Measurements from ENCODE around the gene R3HCC1L. TPM values are rescaled to one million over a fixed set of nuclear protein-coding genes. Genes with fewer than 3 reads are reported as not detected.
A peak's percentile ranks its signal among the peaks of the same experiment; 100 is the strongest.
"Not testable (repeated sequence)": the region's sequence is repeated elsewhere in the genome, so short reads cannot be mapped to it uniquely, and the experiment has no call there.

The R3HCC1L gene
- total RNA-seq, 1 donor from 2014 or later = 18.4 TPM

DNA sequence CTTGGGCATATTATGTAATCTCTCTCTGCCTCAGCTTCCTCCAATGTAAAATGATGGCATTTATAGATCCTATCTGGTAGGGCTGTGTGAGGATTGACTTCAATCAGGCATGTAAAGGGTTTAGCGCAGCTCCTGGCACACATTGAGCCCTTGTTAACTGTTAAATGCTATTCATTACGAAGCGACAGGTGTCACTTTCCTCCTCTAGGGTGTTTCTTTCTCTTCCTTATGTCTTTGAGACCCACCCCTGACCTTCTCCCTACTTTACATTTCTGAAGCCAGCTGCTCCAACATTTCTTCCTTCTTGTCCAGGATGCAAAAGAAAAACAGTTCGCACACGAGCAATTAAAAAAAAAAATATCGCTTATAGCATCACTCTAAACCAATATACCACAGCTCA lies 5.7 kb upstream of the R3HCC1L start:
- Mint-ChIP-seq H3K4me3 (no peak overlapping the region), H3K4me1 (no peaks in the 10 kb centered on the region)
- TF ChIP-seq CTCF (conservative IDR thresholded peaks at IDR 0.05) = no peak

DNA sequence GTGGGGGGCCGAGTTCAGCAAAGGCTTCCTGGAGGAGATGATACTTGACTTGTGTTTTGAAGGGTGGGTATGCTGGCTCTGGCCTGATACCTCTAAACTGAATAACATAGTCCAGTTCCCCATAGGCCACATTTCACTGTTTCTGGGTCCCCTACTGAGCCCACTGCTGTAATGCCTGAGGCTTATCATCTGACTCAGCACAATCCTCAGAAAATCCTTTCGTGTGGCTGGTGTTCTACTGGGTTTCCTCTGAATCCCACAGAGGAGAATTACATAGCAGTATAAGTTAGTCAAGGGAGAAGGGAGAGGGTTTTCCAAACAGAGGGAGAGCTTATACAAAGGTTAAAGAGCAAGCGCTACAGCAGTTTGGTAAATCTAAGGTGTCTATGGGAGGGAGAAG lies 2.8 kb upstream of the R3HCC1L start:
- peaks cover 3% of the 10 kb centered on the region for H3K9me3 Mint-ChIP-seq
- H3K27me3 Mint-ChIP-seq (ENCODE audit: low read depth) = peaks cover 14% of the 10 kb centered on the region
- DNase-seq (ENCODE audit: low read depth, low spot score) = no peak
- peaks cover 6% of the 10 kb centered on the region for H3K36me3 Mint-ChIP-seq (ENCODE audit: low read depth)
- peaks cover 18% of the 10 kb centered on the region for H3K4me1 Mint-ChIP-seq
- TF ChIP-seq CTCF (conservative IDR thresholded peaks at IDR 0.05) = no peak
- H3K4me3 Mint-ChIP-seq = peak overlapping the region; percentile 31
- no peak overlapping the region for H3K27ac Mint-ChIP-seq (ENCODE audit: unreplicated experiment)

More for the DNA sequence above, 5.7 kb upstream of the R3HCC1L start:
- no peak for DNase-seq (ENCODE audit: low read depth, low spot score)
- Mint-ChIP-seq H3K27me3 (ENCODE audit: low read depth) (peaks cover 21% of the 10 kb centered on the region), H3K27ac (ENCODE audit: unreplicated experiment) (no peak overlapping the region), H3K36me3 (ENCODE audit: low read depth) (peaks cover 8% of the 10 kb centered on the region), H3K9me3 (peaks cover 6% of the 10 kb centered on the region)

- H3K27me3 Mint-ChIP-seq (ENCODE audit: low read depth); H3K27ac Mint-ChIP-seq (ENCODE audit: unreplicated experiment); H3K36me3 Mint-ChIP-seq (ENCODE audit: low read depth): not testable (repeated sequence)
These were observed 1.2 kb upstream of the R3HCC1L start for GRCh38 chr10:98133075-98133752.

GRCh38 chr10:98134117-98134430 lies 383 bp upstream of the R3HCC1L start:
- Mint-ChIP-seq H3K9me3 (peaks cover 3% of the 10 kb centered on the region), H3K4me3 (peak overlapping the region; percentile 95), H3K36me3 (ENCODE audit: low read depth) (peaks cover 5% of the 10 kb centered on the region), H3K27me3 (ENCODE audit: low read depth) (peaks cover 3% of the 10 kb centered on the region), H3K27ac (ENCODE audit: unreplicated experiment) (peak overlapping the region; percentile 92), H3K4me1 (peaks cover 18% of the 10 kb centered on the region)
- no peak for DNase-seq (ENCODE audit: low read depth, low spot score)
- no peak for TF ChIP-seq CTCF (conservative IDR thresholded peaks at IDR 0.05)

More at GRCh38 chr10:98133075-98133752, 1.2 kb upstream of the R3HCC1L start:
- peaks cover 18% of the 10 kb centered on the region for H3K4me1 Mint-ChIP-seq
- H3K4me3 Mint-ChIP-seq = peak overlapping the region; percentile 42
- DNase-seq (ENCODE audit: low read depth, low spot score); H3K9me3 Mint-ChIP-seq: not testable (repeated sequence)

- no peak for TF ChIP-seq CTCF (conservative IDR thresholded peaks at IDR 0.05)
- Mint-ChIP-seq H3K27me3 (ENCODE audit: low read depth) (no peaks in the 10 kb centered on the region), H3K4me3 (peak overlapping the region; percentile 95), H3K4me1 (peaks cover 18% of the 10 kb centered on the region), H3K9me3 (peaks cover 3% of the 10 kb centered on the region), H3K36me3 (ENCODE audit: low read depth) (peaks cover 5% of the 10 kb centered on the region), H3K27ac (ENCODE audit: unreplicated experiment) (peak overlapping the region; percentile 75)
- DNase-seq (ENCODE audit: low read depth, low spot score) = no peak
These were observed 904 bp downstream of the R3HCC1L start for GRCh38 chr10:98135222-98135899.

GRCh38 chr10:98136775-98137174 lies 2.3 kb downstream of the R3HCC1L start:
- Mint-ChIP-seq H3K4me1 (peaks cover 18% of the 10 kb centered on the region), H3K4me3 (peak overlapping the region; percentile 73)
- H3K9me3 Mint-ChIP-seq; DNase-seq (ENCODE audit: low read depth, low spot score); H3K27ac Mint-ChIP-seq (ENCODE audit: unreplicated experiment); H3K36me3 Mint-ChIP-seq (ENCODE audit: low read depth); H3K27me3 Mint-ChIP-seq (ENCODE audit: low read depth): not testable (repeated sequence)
